Tibial artery (tissue), 4 donors: Measurements from ENCODE around the gene ADI1.

ENCODE experiments used
- DNase-seq, 2 donors: peaks; one replicate each; pipeline ENCODE4 v3.0.0-alpha.2; 2019
- H3K27ac ChIP-seq, 2 donors: fragments of 200-600 bp; sonication (generic) in 1 of 2; 1 replicate in 1 of 2; 2 replicates in 1 of 2; pipeline ENCODE4 v1.5.1; 2018 to 2019; ENCODE audit warnings: mild to moderate bottlenecking in 1 of 2
- H3K27me3 ChIP-seq, 2 donors: fragments of 200-600 bp; sonication (generic) in 1 of 2; one replicate each; pipeline versions ENCODE4 v1.5.1 to v1.6.0; 2016 to 2019
- H3K36me3 ChIP-seq, 3 donors: fragments of 200-600 bp; sonication (generic) in 2 of 3; one replicate each; pipeline ENCODE4 v1.5.1; 2016 to 2019; ENCODE audit warnings: mild to moderate bottlenecking in 2 of 3
- H3K4me1 ChIP-seq, 4 donors: fragments of 200-600 bp; sonication (generic) in 2 of 4; 1 replicate in 3 of 4; 2 replicates in 1 of 4; pipeline ENCODE4 v1.5.1; 2016 to 2019
- H3K4me3 ChIP-seq, 2 donors: fragments of 200-600 bp; sonication (generic) in 1 of 2; 1 replicate in 1 of 2; 2 replicates in 1 of 2; pipeline ENCODE4 v1.5.1; 2018 to 2019; ENCODE audit warnings: mild to moderate bottlenecking in 2 of 2
- H3K9me3 ChIP-seq, 3 donors: fragments of 200-600 bp; sonication (generic) in 1 of 3; one replicate each; pipeline ENCODE4 v1.5.1; 2016 to 2019
- CTCF ChIP-seq, 2 experiments: fragments of 200-600 bp in 1 of 2; fragments of 450-650 bp in 1 of 2; IDR thresholded peaks; one replicate each; pipeline ENCODE4 v1.5.1; 2017 to 2019; ENCODE audit warnings: antibody characterized with exemption in 2 of 2, mild to moderate bottlenecking in 1 of 2, moderate library complexity in 1 of 2
- intact Hi-C: fragments of 100-400 bp; cut with DNase I; formaldehyde crosslinking; loops from one replicate; pipeline ENCODE4 v1.15.0; 2023; ENCODE audit warnings: low total_unique reads

Gene ADI1

DNA sequence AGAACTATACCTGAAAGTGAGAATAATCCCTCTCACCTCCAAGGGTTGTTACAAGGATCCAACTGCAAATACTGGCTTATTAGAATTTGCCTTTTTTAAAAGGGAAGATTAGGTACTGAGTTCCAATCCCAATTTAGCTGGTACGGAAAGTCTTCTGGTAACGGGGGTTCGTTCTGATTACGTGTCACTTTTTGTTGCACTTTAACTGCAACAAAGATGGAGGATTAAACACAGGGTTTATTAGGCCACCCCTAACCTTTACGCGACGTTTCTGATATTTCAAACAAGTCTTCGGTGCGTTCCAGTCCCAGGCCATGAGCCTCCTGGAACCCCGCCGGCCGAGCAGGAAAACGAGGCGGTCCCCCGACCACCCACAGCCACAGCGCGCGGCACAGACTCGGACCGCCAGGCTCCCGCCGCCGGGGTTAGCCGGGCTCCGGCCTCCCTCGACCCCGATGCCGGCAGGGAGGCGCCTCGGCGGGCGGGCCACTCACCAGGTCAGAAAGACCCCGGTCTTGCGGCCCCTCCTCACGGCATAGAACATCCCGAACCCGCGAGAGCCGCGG is 38.4 kb upstream of the ADI1 start:
- no peak for TF ChIP-seq CTCF (IDR thresholded peaks at IDR 0.05)
- intact Hi-C loops: loop anchor here (1.0 to 5.0 kb wide), 2 partner anchors 18 to 35 kb away; partner anchors contain the start of gene RPS7
- no peaks in the 10 kb centered on the region for H3K27me3 ChIP-seq
- DNase-seq: no peak
- H3K4me1 ChIP-seq: peaks cover 0 to 17% (median 10%) of the 10 kb centered on the region in 4 donors
- H3K36me3 ChIP-seq: peaks cover 22 to 44% (median 27%) of the 10 kb centered on the region in 3 donors
- peak overlapping the region; percentile 74 to 98 for H3K4me3 ChIP-seq
- peak overlapping the region; percentile 87 to 96 for H3K27ac ChIP-seq
- H3K9me3 ChIP-seq: no peaks in the 10 kb centered on the region

DNA sequence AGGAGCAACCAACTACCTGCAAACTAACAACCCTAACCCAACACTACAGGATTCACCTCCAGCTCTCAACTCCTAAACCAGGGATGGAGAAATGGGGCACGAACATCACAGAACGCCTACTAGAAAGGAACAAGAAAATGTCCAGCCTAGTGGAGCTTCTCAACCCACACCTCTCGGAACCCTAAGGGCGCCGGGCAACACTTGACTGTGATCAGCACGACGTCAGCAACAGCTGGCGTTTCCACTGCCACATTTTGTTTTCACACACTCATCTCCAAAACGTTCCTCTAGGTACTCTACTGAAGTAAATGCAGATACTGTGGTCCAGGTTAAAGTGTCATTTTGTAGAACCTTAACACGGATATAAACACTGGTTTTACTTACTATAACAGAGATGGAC is 34.6 kb upstream of the ADI1 start:
- H3K36me3 ChIP-seq: peaks cover 55 to 76% (median 56%) of the 10 kb centered on the region in 3 donors

DNA sequence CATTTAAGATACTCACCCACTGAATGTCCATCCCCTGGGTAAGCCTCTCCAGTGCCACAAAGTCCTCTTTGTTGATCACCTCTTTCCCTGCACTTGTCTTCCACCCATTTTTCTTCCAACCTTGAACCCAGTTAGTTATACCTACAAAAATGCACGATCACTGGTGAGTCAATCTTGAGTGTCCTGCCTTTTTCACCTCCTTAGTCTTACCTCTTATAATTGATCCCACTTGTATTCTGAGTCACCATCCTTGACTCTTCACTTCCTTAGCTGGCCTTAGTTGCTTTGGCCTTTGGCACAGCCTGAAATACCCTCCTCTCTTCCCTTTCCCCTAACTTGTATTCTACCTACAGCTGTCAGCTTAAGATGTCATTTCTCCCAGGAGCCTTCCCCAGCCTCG is 28.6 kb upstream of the ADI1 start:
- no peak for TF ChIP-seq CTCF (IDR thresholded peaks at IDR 0.05)
- Histone ChIP-seq H3K9me3 (no peaks in the 10 kb centered on the region), H3K4me3 (no peak overlapping the region), H3K27ac (no peak overlapping the region), H3K4me1 (no peaks in the 10 kb centered on the region), H3K36me3 (peaks cover 83 to 99% (median 88%) of the 10 kb centered on the region in 3 donors), H3K27me3 (no peaks in the 10 kb centered on the region)
- intact Hi-C loops: loop anchor here (10.0 kb wide), 1 partner anchor 163 kb away; no protein-coding TSS in a partner anchor
- DNase-seq: no peak

More for the DNA sequence above, 34.6 kb upstream of the ADI1 start:
- H3K4me1 ChIP-seq: peaks cover 0 to 14% (median 9%) of the 10 kb centered on the region in 4 donors
- no peak overlapping the region for H3K4me3 ChIP-seq
- TF ChIP-seq CTCF (IDR thresholded peaks at IDR 0.05): no peak
- H3K27ac ChIP-seq: no peak overlapping the region
- DNase-seq: no peak
- no peaks in the 10 kb centered on the region for H3K27me3 ChIP-seq
- intact Hi-C loops: no loop called here
- H3K9me3 ChIP-seq: no peaks in the 10 kb centered on the region

DNA sequence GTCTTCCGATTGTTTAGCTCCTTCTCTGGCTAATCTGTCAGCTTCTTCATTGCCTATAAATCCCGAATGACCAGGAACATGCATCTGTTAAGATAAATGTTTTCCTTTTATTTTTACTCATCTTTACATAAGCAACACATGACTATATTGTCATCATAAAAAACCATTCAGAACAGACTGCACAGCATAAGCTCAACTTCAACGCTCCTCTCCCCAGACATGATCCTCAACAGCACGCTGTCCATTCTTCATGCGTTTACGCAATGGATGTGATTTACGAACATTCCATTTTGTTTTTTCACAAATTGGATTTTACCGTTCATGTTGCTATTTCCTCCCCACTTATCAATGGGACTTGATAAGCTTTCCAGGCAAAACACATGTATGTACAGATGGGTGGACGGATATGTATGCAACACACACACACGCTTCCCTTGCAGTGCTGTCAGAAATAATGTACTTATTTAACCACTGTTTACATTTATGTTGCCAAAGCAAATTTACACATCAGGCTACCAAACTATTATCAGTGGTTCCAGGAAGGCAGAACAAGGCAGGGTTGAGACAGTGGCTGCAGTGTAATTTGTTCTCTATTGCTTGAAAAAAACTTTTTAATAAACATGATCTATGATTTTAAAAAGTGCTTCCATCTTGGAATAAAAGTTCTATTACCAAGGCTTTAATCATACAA is 26.6 kb upstream of the ADI1 start:
- TF ChIP-seq CTCF (IDR thresholded peaks at IDR 0.05): no peak
- no peak for DNase-seq
- Histone ChIP-seq H3K27ac (no peak overlapping the region), H3K27me3 (no peaks in the 10 kb centered on the region), H3K9me3 (no peaks in the 10 kb centered on the region), H3K4me3 (no peak overlapping the region), H3K36me3 (peaks cover 83 to 97% (median 83%) of the 10 kb centered on the region in 3 donors), H3K4me1 (no peaks in the 10 kb centered on the region)
- intact Hi-C loops: loop anchor here (10.0 kb wide), 1 partner anchor 161 kb away; no protein-coding TSS in a partner anchor

GRCh38 chr2:3543023-3543683 is 23.8 kb upstream of the ADI1 start:
- Histone ChIP-seq H3K4me3 (no peak overlapping the region), H3K27ac (no peak overlapping the region), H3K27me3 (no peaks in the 10 kb centered on the region), H3K9me3 (no peaks in the 10 kb centered on the region), H3K4me1 (no peaks in the 10 kb centered on the region), H3K36me3 (peaks cover 57 to 88% (median 57%) of the 10 kb centered on the region in 3 donors)
- no peak for DNase-seq
- TF ChIP-seq CTCF (IDR thresholded peaks at IDR 0.05): no peak
- intact Hi-C loops: loop anchor here (10.0 kb wide), 1 partner anchor 158 kb away; no protein-coding TSS in a partner anchor
